ENCODE data around the gene TMEM187.
A peak's percentile ranks its signal among the peaks of the same experiment; 100 is the strongest.

TMEM187 gene

GRCh38 chrX:153934762-153935325 is 37.7 kb upstream of the TMEM187 start, which contains the start of gene NAA10:
Gene NAA10, minus strand, starts transcription at chrX:153935037. Its CDS starts 133 bp downstream, at chrX:153934904.
- DNase-seq (ENCODE audit: low read depth in 2 of 2), result peak; percentile 36 to 53

- no peak for DNase-seq (ENCODE audit: low read depth in 2 of 2)
Measured at GRCh38 chrX:153935326-153935851, 37.2 kb upstream of the TMEM187 start.

- no peak for DNase-seq (ENCODE audit: low read depth in 2 of 2)
Measured at GRCh38 chrX:153937056-153937455, 35.5 kb upstream of the TMEM187 start.

DNA sequence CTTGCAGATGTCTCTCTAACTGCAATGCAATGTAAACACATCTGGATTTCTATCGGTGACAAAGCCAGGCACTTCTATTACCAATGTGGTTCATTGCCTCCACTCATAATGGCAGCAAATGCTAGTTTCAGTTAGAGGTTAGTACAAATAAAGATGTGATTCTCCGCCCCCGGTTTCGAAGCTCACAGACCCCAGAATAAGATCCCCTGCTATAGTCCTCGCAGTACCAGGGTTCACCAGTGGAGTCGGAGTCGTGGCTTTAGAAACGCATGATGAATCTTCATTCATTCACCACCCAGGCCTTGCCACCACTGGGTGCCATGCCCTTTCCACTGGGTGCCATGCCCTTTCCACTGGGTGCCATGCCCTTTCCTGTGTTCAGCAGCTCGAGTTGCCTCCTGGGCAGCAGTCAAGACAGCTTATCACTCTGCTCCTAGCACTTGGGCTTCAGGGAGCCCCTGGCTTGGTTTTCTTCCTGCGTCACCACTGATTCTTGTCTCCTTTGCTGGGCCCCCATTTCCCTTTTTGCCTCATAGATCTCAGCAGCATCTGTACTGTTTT is 34.2 kb upstream of the TMEM187 start:
- no peak for DNase-seq (ENCODE audit: low read depth in 2 of 2)

DNA sequence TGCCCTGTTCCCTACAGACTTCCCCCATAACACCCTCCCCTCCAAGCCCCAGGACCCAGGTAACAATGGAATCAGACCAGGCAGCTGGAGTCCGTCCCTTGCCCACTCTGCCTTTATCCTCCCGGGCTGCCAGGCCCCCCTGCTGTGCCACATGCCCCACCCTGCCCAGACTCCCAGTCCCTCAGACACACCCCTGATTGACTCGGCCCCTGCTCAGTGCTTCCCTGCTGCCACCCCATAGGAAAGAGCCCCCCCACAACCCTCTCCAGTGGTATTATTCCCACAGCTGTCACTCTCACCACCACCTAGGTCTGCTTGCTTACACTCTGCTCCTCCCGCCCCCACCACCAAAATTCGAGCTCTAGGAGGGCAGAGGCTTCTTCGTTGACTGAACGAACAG is 33.0 kb upstream of the TMEM187 start:
- DNase-seq (ENCODE audit: low read depth in 2 of 2), result no peak

DNA sequence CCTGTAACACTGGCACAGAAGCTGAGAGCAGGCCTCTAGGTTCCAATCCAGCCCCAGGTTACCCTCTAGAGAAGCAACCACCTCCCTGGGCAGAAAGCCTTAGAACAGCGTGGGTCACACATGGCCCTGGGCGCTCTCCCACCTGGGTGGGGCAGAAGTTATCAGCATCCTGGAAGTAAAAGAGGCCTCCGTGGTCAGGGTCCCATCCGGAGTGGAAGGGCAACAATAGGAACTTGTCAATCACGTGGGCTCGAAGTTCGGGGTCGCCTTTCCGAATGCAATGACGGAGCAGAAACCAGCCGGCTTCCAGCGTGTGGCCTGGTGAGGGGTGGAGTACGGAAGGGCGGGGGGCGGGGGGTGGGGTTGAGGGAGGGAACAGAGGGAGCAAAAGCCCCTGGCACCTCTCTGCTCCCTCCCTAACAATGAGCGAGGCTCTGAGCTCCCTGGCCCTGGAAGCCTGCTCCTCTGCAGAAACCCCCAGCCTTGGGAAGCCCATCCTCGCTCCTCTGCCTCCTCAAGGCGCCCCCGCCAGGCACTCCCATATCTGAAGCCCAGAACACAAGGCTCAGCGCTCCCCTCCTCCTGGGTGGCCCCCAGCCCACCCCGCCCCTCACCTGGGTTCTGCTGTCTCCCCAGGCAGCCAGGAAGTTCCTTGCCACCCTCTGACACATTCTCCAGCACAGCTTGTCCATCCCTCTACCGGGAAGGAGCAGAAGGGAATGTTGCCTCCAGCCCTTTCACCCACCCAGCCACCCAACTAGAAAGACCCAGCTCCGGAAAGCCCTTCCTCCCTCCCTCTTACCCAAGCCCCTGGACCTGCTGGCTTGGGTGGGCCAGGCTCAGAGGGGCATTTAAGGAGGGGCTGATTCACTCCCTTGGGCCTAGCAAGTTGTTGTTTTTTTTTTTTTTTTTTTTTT is 31.0 kb upstream of the TMEM187 start:
- no peak for DNase-seq (ENCODE audit: low read depth in 2 of 2)

GRCh38 chrX:153944140-153944799 is 28.3 kb upstream of the TMEM187 start, which contains the start of gene RENBP:
Gene RENBP, minus strand, starts transcription at chrX:153944643. Its CDS starts 33 bp downstream, at chrX:153944610.
- DNase-seq (ENCODE audit: low read depth in 2 of 2), result no peak

GRCh38 chrX:153944800-153945150 is 27.8 kb upstream of the TMEM187 start:
- no peak for DNase-seq (ENCODE audit: low read depth in 2 of 2)

GRCh38 chrX:153945956-153946943 is 26.3 kb upstream of the TMEM187 start:
- DNase-seq (ENCODE audit: low read depth in 2 of 2), result no peak

GRCh38 chrX:153947009-153947769 is 25.4 kb upstream of the TMEM187 start:
- peak in 1 of 2 experiments; percentile 65 for DNase-seq (ENCODE audit: low read depth in 2 of 2)

GRCh38 chrX:153948002-153948466 is 24.5 kb upstream of the TMEM187 start:
- no peak for DNase-seq (ENCODE audit: low read depth in 2 of 2)

GRCh38 chrX:153948847-153949805 is 23.4 kb upstream of the TMEM187 start:
- no peak for DNase-seq (ENCODE audit: low read depth in 2 of 2)

- no peak for DNase-seq (ENCODE audit: low read depth in 2 of 2)
Measured at GRCh38 chrX:153950127-153950526, 22.4 kb upstream of the TMEM187 start.

- DNase-seq (ENCODE audit: low read depth in 2 of 2), result no peak
Measured at GRCh38 chrX:153951683-153952372, 20.7 kb upstream of the TMEM187 start.

- DNase-seq (ENCODE audit: low read depth in 2 of 2), result no peak
Measured at GRCh38 chrX:153952373-153953026, 20.1 kb upstream of the TMEM187 start.

DNA sequence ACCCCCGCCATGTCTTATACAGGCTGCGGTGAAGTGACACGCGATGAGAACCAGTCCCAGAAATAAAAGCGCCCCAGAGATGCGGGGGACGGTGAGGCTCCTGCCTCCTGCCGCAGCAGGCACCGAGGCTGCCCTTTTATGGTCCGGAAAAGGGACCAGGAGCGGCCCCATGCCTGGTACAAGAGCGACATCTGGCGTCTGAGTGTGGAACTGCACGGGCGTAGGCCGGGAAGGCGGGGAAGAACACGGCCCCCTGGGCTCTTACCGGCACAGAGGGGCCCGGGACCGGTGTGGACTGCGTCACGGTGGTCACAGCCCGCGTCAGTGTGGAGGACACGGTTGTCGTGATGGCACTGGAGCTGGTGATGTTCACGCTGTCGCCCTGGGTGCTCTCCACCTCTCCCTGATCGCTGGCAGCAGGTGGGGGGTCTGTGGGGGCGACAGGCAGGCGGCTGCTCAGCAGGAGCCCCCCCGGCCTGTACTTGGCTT is 19.2 kb upstream of the TMEM187 start:
- peak; percentile 44 to 66 for DNase-seq (ENCODE audit: low read depth in 2 of 2)

DNA sequence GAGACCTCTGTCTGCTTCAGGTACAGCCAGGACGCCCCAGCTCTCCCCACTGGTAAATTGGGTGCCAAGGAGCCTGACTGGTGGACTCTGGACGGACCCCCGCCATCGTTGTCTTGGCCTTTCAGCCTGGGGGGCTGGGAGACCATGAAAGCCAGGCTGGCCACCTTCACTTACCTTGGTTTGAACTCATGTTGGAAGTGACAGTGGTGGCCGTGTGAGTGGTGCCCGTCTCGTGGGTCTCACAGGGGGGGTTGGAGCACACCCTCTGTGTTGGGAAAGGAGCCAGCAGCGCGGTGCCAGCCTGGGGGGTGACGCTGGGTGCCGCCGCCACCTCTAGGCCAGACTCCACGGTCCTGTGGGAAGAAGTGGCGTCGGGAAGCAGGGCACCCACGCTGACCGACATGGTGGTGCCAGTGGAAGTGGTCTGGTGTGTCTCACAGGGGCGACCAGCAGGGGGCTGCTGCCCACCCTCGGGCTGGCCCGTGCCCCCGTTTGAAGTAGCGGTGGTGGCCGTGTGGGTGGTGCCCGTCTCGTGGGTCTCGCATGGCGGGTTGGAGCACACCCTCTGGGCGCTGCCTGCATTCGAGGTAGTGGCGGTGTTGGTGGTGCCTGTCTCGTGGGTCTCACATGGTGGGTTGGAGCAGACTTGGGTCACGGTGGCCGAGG is 18.5 kb upstream of the TMEM187 start:
- no peak for DNase-seq (ENCODE audit: low read depth in 2 of 2)

Data from stimulated activated CD4-positive, alpha-beta T cell treated with anti-CD3 and anti-CD28 coated beads, Interleukin-12 subunit alpha, Interleukin-12 subunit beta, amount 100 ng/mL, for 24 hours (primary cell).